ENCODE measurements around the gene TMEFF2. TPM values are rescaled to one million over a fixed set of nuclear protein-coding genes. Genes with fewer than 3 reads are reported as not detected.

TMEFF2 gene, protein sequence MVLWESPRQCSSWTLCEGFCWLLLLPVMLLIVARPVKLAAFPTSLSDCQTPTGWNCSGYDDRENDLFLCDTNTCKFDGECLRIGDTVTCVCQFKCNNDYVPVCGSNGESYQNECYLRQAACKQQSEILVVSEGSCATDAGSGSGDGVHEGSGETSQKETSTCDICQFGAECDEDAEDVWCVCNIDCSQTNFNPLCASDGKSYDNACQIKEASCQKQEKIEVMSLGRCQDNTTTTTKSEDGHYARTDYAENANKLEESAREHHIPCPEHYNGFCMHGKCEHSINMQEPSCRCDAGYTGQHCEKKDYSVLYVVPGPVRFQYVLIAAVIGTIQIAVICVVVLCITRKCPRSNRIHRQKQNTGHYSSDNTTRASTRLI
- polyA plus RNA-seq (ENCODE audit: insufficient read length), result 18.6 TPM

DNA sequence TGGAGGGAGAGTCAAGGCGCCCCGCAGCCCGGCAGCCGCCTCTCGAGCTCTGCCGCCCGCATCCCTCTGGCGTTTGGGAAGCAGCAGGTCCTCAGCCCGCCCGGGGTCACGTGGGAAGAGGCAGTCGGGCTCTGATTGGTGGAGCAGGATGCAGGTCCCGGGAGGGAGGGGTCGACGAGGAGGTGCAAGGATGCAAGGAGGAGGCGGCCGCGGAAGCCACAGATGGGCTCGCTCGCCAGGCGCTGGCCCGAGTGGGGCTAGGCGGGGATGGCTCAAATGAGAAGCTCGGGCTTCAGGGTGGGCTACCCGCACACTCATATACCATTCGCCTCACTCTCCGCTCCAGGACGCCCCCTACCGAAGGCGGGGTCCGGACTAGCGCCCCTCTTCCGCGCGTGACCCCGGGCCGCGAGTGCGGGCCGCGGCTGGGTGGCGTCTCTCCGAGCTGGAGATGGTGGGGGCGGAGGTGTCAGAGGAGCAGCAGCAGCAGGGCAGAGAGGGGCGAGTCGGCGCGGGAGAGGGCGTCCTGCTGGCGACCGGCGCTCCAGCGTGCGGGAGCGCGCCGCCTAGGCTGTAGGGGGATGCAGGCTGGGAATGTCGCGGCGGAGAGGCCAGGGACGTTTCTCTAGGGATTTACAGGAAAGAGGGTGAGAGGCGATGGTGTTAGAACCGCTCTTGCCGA lies at the start of gene TMEFF2:
Gene TMEFF2, minus strand, starts transcription at position 68 of the 682 bp plus-strand sequence. CDS start 409 bp downstream, outside the sequence.
- peak; percentile 88 for DNase-seq

DNA sequence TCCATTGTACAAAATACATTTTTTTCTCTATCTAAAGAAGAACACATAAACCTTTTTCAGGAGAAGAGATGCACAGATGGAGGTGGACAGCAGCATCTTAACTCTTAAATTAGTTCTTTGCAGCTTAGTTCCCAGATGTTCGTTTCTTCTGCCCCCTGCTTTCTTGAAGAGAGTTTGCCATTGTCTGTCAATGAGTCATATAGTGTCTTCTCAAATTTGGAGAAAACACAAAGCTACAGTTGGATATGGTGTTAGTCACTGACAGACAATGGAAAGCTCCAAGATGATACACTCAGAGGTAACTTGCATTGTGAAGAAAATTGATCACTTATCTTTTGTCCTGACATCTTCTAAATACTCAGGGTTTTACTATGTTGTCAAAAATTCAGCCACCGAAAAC lies 48.8 kb upstream of the TMEFF2 start:
- no peak for DNase-seq

DNA sequence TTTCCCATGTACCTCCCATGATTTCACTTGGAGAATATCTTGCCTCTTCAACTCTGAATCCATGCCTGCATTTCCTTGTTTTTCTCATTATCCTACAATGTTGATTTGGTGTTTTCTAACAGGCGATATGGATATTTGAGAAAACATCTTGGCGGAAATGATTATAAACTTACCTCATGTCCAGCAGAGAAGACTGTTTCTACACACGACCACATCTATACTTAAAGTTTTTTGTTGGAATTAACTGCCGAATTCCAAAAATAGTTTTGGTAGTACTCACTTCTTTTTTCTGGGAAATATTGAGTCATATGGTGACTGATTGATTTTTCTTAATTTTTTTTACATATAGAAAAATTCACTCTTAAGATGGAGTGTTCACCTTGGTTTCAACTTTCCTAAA lies 41.4 kb upstream of the TMEFF2 start:
- DNase-seq, result no peak

DNA sequence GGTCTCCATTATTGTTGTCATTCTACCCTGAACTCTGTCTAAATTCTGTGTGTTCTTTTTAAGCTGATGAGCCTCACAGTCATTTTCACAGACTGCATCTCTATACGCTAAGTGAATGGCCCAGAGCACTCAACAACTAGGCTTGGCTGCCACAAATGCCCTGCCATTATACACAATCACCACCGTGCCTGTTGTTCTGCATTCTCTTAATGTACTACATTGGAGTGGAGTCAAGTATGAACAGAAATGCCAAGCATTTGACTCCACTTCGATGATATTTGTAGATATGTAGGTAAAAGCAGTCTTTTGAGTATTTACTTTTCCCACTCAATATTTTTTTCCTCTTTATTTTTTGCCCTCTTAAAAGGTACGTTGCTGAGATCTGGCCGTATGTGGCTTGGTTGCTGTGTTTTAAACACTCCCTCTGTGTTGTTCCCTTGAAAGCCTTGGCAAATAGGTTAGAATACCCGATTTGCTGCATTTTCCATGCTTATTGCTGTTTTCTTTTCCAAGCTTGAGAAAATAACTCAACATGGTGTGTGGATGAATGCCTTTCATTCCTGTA lies 36.2 kb upstream of the TMEFF2 start:
- DNase-seq, result no peak

DNA sequence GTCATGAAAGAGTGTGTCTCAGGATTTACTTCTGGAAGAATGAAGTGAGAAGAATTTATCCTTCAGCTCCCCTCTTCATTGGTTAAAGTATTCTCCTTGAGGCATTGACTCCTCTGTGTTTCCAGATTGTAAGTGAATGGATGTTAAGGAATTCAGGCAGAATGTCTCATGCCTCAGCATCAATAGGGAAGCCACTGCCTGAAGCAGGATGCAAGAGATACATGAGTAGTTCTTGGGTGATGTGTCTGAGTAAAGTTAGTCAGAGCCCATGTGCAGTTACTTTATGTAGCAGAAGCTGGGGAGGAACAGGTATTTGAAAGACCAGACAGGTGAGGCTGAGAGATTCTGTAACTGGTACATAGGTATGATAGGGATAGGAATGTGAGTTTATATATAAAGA lies 34.0 kb upstream of the TMEFF2 start:
- DNase-seq, result no peak

DNA sequence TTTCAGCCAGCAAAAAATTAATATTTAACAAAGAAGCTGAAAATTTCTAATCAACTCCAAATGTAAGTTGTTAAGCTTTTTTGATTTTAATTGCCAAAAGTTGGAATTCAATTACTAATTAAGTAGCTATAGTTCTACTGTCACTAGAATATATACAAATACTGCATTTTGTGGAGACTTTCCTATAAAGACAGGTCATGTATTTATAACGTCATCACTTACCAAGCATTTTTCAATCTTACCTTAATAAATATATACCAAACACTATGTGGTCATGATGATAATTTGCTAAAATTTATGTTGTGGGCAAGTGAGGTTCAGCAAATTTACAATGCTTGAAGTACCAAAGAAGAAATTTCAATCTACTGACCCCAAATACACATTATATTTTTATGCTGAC lies 24.2 kb upstream of the TMEFF2 start:
- DNase-seq, result no peak

DNA sequence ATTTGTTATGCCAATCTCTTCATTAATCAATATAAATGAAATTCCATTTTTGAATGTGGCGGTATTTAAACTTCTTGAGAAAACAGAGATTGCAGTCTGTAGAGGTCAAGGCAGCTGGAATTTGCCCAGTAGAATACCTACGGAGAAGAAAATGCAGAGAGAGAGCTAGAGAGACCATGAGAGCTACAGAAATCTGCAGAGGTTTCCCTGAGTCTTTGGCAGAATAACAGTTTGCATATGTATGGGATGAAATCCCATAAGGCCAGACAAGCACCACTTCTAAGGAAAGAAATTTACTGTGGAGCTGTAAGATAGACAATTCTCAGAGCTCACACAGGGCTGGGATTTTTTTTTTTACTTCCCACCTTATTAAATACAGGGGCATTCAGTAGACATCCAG lies 23.6 kb upstream of the TMEFF2 start:
- DNase-seq, result no peak

DNA sequence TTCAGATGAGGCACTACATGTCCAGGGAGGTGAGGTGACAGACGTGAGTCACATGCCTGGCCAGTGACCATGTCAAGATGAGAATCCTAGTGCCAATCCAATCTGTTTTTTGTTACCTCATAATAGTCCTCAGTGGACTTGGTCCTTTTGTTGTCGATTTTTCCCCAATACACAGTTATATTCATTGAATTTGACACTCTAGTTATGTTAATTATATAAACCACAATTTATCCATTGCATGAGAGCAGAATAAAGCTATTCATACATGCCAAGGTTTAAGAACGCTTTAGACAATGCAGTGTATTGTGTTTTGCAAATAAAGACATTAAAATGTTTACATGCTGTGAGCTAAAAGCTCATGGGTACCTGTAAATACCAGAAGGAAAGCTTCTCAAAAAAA lies 21.6 kb upstream of the TMEFF2 start:
- DNase-seq, result no peak

DNA sequence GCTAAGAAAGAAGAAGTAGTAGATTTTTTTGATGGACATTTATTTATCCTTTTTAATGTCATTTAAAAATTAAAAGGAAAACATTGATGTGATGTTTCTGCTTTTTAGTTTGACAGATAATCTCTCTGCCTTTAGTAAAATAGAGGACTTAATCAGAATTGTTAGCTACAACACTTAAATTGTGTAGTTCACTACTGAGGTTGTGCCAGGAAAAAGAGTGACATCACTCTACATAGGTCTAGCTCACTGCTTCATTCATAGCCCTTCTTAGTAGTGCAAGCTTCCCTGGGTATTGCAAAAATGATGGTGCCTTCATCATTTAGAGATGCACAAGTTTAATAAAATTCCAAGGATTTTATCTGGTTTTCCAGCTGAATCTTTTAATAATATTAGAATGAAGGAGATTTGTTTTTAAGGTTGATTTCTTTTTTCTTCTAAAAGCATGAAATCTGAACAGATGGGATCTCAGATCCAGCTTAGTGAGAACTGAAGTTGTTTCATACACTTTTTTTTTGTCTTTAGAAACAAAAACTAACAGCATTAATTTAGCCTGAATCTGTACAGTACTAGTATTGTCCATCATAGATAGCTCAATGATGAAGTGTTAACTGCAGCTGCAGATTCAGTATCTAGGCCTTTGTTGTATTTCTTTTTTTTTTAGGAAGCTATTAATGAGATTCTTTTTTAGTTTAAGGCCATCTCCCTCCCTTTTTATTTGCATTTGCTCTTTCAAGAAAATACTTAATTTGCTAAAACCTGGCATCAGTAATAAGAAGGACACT lies 20.6 kb upstream of the TMEFF2 start:
- no peak for DNase-seq

DNA sequence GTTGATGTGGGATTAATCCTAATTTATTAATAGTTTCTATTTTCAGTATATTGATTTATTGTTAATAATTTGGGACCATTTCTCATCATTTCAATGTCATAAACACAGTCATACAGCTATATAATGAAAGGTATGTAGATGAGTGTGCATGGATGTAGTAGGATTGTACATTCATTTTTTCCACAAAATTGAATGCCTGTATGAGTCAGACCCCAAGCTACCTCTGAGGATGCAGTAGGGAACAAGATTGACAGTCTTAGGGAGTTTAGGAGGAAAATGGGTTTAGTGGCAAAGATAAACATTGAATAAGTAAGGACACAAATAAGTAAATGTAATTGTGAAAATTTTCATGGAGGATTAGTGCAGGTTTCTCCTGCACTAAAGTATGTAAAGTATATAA lies 14.1 kb upstream of the TMEFF2 start:
- DNase-seq, result no peak

DNA sequence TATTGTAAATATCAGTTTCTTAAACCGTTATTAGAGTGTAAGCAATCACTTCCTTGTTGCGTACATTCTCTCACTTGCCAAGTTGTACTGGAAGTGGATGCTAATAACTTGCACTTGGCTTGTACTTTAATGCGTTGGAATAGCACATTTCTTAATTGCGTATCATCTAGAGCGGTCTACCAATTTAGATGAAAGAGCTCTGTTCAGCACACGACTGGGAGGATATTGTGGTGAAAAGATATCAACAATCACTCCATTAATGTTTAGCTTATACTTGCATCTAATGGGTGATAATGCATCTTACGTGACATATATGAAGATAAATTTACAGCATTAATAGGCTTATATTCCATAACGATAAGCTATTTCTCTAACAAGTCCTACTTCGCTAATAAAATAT lies 11.7 kb upstream of the TMEFF2 start:
- DNase-seq, result no peak

DNA sequence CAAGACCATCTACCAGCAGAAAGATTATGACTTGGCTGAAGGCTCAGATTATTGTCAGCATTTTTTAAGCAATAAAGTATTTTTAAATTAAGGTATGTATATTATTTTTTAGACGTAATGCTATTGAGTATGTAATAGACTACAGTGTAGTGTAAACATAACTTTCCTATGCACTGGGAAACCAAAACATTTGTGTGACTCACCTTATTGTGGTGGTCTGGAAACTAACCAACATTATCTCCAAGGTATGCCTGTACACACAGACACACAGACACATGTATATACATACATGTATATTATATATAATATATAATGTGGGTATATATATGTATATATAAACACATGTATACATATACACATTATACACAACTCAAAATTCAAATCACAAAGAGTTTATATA lies 9.1 kb upstream of the TMEFF2 start:
- no peak for DNase-seq

DNA sequence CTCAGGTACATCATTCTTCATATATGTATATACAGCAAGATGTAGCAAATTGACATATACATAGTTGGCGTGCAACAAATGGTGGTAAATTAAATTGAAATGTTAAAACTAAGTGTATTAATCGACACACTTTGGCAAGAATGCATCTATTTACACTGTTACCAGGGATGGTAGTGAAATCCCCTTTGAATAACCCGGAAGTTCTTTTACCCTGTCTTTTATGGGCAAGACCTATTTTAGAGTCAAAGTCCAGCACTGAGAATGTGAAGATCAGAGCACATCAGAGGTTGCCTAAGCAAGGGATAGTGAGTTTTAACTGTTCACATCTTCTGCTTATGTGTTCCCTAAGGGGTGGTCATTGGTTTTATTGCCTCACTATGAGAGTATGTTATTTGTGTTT lies 7.6 kb upstream of the TMEFF2 start:
- no peak for DNase-seq

DNA sequence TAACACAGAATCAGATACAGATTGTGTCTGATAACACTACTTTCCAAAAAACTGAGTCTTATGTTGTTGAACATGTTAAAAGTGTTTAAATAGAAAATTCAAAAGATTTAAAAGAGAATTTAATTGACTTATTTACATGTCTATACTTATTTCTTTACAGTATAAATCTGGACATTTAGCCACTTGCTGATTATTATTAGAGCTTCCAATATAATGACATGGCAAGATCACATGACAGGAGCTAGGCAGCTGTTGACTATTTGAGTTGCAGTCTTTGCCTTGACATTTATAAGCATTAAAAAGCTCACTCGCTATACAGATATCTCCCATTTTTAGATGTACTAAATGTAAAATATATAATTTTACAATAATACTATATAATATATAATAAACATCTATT lies 6.4 kb upstream of the TMEFF2 start:
- DNase-seq, result no peak

DNA sequence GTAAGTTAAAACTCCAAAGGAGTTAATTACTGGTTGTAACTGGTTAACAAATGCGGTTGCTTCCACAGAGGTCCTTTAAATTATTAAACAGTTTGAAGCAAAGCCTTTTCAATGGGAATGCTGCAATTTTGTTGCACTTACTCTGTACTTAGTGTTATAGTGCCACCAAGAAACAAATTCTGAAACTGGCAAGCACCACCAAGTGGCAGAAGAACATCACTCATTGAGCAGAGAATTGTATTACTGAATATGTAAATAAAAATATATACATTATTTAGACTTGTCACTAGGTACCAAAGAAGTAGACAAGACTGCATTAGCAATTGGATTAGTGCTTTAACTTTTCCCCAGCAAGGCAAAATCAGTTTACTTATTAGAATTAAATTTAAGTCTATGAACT lies 2.6 kb upstream of the TMEFF2 start:
- DNase-seq, result no peak

DNA sequence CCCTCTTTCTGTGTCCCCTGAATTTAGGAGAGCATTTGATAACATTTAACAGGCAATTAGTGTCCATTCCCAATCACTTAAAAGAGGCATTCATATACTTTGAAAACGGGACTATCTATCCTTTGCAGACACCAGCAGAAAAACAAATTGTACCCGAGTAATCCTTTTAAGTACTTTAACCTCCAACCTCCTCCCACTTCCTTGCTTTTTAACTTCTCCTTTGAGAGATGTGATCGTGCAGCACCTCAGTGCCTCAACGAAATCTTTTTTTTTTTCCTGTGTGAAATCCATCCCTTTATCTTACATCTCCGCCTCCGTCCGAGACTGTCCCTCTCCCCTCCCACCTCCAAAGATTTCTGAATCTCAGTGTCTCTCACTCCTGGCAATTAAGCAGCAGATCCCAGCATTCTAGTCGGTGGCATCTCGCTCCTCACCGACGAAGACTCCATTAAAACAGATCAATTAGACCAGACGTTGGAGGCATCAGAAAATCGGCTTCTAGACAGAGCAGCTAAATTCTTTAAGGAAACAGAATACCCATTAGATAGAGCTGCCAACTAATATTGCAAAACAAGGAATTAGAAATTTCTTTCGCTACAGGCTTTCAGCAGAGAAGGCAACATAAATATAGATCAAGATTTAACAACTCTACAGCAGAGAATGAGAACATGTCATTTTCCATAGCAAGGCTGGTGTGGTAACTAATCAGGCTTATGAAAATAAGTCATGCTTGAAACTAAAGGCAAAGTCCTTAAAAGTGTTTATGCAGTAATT lies 1.9 kb upstream of the TMEFF2 start:
- DNase-seq, result peak; percentile 16

DNA sequence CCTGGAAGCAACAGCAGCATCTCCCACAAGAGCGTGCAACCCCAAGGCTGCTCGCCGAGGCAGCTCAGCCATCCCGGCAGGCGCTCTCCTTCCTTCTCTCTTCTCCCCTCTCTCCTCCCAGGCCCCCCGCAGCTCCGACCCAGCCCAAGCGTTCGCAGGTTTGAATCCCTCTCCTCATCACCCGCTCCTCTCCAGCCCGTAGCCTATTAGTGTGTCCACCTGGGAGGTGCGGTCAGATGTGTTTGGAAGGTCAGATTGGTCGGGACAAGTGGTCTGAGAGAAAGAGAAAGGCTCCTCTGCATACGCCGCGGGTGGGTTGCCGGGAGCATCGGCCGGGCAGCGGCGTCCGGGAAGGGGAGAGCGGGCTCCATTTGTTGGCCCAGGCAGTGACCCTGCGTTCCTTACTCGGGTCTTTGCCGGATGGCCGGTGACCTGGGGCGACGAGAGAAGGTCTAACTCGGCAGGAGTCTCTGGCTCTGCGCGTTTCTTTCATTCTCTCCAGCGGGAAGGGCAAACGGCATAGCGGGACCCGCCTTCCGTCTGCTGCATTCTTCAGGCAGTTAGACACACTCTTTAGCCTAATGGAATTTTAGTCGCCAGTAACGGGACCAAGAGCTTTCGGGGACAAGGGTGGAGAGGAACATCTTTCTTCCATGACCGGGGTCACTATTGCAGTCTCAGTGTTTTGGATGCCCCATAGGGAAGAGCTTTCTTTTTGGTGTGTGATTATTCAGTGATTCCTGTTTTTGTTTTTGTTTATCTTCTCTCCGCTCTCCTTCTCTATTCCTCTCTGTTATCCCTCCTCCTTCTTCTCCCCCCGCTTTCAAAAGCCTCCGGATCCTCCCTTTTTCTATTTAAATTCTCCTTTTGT lies 1.1 kb upstream of the TMEFF2 start:
- DNase-seq, result peak; percentile 53

DNA sequence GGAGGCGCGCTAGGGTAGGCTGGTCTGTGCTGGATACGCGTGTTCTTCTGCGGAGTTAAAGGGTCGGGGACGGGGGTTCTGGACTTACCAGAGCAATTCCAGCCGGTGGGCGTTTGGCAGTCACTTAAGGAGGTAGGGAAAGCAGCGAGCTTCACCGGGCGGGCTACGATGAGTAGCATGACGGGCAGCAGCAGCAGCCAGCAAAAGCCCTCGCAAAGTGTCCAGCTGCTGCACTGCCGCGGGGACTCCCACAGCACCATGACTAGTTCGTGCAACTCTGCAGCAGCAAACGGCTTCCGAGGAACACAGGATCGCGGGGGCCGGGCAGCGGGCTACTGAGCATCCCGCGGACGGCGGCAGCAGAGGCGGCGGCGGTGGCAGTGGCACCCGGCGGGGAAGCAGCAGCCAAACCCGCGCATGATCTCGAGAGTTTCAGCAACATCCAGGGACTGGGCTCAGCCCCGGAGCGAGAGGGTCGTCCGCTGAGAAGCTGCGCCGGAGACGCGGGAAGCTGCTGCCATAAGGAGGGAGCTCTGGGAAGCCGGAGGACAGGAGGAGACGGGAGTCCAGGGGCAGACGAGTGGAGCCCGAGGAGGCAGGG lies 368 bp downstream of the TMEFF2 start:
- peak; percentile 43 for DNase-seq

DNA sequence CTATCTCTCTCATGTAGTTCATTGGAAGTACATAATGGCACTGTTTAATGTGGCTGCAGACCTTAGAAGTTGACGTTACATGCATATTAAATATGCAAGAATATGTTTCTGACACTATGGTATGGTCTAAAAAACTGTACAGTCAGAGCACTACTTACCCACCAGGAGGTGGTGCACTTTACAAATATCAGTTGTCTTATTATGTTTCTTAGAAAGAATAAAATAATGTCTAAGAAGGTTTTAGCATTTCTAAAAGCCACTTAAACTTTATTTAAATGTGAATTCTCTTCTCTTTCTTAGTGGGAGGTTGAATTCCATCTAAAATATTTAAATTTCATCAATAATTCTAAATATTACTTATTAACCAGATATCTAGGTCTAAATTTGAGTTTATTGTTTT lies 4.3 kb downstream of the TMEFF2 start:
- peak; percentile 24 for DNase-seq

DNA sequence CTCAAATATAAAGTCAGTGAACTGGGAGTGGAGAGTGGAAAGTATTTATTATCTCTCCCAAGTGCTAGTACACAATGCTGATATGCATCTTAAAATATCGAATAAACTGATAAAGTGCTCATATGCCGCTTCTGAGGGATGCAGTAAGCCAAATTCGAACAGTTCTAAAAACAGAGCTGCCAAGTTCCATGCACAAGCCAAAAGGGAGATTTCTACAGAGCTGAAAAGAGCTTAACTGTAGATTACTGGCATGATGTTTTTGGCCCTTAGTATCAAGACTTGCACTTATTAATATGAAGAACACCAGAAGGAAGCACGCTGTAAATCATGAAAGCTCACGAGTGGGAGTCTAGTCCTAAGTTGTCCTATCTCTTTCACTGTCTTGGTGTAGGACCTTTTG lies 7.9 kb downstream of the TMEFF2 start:
- DNase-seq, result peak; percentile 19

DNA sequence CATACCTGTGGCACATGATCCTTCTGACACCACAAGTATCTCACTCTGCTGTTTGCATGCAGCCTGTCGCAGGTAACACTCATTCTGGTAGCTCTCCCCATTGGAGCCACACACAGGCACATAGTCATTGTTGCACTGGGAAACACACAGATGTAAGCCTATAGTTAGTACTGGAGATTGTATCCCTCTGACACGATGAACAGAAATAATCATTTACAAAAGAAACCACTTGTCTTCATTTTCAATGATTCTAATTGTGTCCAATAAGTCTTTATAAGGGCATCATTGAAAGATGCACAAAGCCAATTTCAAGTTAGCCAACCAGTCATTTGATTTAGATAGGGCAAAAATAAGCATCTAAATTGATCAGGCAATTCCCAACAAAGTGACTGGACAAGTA lies 10.4 kb downstream of the TMEFF2 start:
- DNase-seq, result no peak

All from hindlimb muscle (tissue), 1 donor.